Tibial nerve (tissue), 4 donors: ENCODE data around the gene OR1F1. TPM values are rescaled to one million over a fixed set of nuclear protein-coding genes. Genes with fewer than 3 reads are reported as not detected.
A peak's percentile ranks its signal among the peaks of the same experiment; 100 is the strongest.

Experiments used
- DNase-seq, 2 donors: peaks; one replicate each; pipeline ENCODE4 v3.0.0-alpha.2; 2019; ENCODE audit warnings: low spot score in 2 of 2
- H3K27ac ChIP-seq, 4 donors: fragments of 200-600 bp; sonication (generic) in 3 of 4; one replicate each; pipeline ENCODE4 v1.5.1; 2017 to 2019; ENCODE audit warnings: mild to moderate bottlenecking in 1 of 4
- H3K27me3 ChIP-seq, 2 donors: fragments of 200-600 bp; sonication (generic) in 1 of 2; one replicate each; pipeline versions ENCODE4 v1.5.1 to v1.6.0; 2017 to 2019
- H3K36me3 ChIP-seq, 3 donors: fragments of 200-600 bp; sonication (generic); one replicate each; pipeline ENCODE4 v1.5.1; 2018 to 2019
- H3K4me1 ChIP-seq, 4 donors: fragments of 200-600 bp; sonication (generic) in 3 of 4; one replicate each; pipeline ENCODE4 v1.5.1; 2017 to 2019
- H3K4me3 ChIP-seq, 4 donors: fragments of 200-600 bp; sonication (generic) in 3 of 4; one replicate each; pipeline ENCODE4 v1.5.1; 2017 to 2019; ENCODE audit warnings: mild to moderate bottlenecking in 1 of 4, moderate library complexity in 1 of 4
- H3K9me3 ChIP-seq, 4 donors: fragments of 200-600 bp; sonication (generic) in 3 of 4; one replicate each; pipeline ENCODE4 v1.5.1; 2017 to 2019
- EP300 ChIP-seq, 2 donors: sonication (generic); formaldehyde crosslinking; IDR thresholded peaks; one replicate each; pipeline ENCODE4 v1.6.1; 2017; ENCODE audit warnings: antibody characterized with exemption in 2 of 2, mild to moderate bottlenecking in 1 of 2
- POLR2A ChIP-seq, 2 donors: fragments of 450-650 bp; IDR thresholded peaks; one replicate each; pipeline ENCODE4 v1.6.1; 2017; ENCODE audit warnings: antibody characterized with exemption in 2 of 2, mild to moderate bottlenecking in 2 of 2, moderate library complexity in 2 of 2
- WGBS, 2 donors: methylation state at CpG; one replicate each; pipeline ENCODE4 v1.1.5; 2018; 5-methylcytosine and 5-hydroxymethylcytosine counted together
- total RNA-seq, 4 donors: library from RNA; depleted of rRNA; stranded (reverse); fragments of >200 nt; gene quantifications; one replicate each; pipeline ENCODE4 v1.1.0, GENCODE V29; 2016
- TF ChIP-seq, protein P1 (sequence below), 5 experiments: fragments of 200-600 bp in 3 of 5; fragments of 450-650 bp in 2 of 5; sonication (generic) in 3 of 5; IDR thresholded peaks; one replicate each; pipeline ENCODE4 v1.5.1; 2016 to 2019; ENCODE audit warnings: antibody characterized with exemption in 5 of 5, mild to moderate bottlenecking in 3 of 5, moderate library complexity in 2 of 5

Gene OR1F1
- total RNA-seq, 4 donors from 2014 or later, result not detected

DNA sequence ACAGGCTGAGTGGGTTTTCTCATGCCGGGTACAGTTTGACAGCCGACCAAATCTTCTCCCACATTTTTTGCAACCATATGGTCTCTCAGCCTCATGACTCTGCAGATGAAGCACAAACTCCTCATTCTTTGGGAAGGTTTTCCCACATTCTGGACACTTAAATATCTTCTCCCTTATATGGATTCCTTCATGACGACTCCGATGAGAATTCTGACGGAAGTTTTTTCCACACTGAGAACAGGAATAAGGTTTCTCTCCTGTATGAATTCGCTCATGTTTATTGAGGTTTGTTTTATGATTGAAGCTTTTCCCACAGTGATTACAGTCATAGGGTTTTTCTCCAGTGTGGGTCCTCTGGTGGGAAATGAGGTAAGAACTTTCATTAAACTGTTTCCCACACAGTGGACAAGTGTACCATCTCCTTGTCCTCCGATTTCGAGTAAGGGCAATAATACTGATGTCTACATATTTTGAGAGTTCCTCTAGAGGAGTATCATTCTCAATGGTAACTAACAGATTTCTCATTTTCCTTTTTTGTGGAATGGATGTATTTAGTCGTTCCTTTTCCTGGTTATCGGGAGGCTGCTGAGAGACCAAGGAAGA, 36.0 kb downstream of the OR1F1 start:
- no peaks in the 10 kb centered on the region for H3K27me3 ChIP-seq
- no peaks in the 10 kb centered on the region for H3K4me1 ChIP-seq
- H3K36me3 ChIP-seq, result peaks cover 7 to 79% (median 31%) of the 10 kb centered on the region in 3 donors
- peaks cover 13 to 99% (median 39%) of the 10 kb centered on the region in 4 donors for H3K9me3 ChIP-seq
- no peak for DNase-seq
- TF ChIP-seq EP300 (IDR thresholded peaks at IDR 0.05) (no peak), POLR2A (IDR thresholded peaks at IDR 0.05) (no peak)
- TF ChIP-seq, protein P1, sequence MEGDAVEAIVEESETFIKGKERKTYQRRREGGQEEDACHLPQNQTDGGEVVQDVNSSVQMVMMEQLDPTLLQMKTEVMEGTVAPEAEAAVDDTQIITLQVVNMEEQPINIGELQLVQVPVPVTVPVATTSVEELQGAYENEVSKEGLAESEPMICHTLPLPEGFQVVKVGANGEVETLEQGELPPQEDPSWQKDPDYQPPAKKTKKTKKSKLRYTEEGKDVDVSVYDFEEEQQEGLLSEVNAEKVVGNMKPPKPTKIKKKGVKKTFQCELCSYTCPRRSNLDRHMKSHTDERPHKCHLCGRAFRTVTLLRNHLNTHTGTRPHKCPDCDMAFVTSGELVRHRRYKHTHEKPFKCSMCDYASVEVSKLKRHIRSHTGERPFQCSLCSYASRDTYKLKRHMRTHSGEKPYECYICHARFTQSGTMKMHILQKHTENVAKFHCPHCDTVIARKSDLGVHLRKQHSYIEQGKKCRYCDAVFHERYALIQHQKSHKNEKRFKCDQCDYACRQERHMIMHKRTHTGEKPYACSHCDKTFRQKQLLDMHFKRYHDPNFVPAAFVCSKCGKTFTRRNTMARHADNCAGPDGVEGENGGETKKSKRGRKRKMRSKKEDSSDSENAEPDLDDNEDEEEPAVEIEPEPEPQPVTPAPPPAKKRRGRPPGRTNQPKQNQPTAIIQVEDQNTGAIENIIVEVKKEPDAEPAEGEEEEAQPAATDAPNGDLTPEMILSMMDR (IDR thresholded peaks at IDR 0.05), result no peak
- WGBS, 2 donors, result 97 to 98% methylated on average over 10 of the region's 10 CpGs
- H3K27ac ChIP-seq, result no peak overlapping the region
- no peak overlapping the region for H3K4me3 ChIP-seq

DNA sequence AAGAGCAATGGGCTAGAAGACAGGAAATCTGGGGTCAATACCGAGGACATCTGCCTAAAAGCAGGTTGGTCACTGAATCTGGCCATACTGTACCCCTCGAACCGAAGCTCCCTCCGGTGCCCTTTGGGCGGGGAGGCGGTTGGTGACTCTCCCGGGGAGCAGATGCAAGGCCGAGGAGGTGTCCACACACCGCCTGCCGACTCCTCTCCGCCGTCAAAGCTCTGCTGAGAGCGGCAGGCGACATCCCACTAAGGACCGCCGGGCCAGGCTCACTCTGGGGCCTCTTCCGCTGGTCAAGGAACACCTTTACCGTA, 46.5 kb downstream of the OR1F1 start:
- no peak for DNase-seq
- H3K36me3 ChIP-seq, result peaks cover 0 to 37% (median 32%) of the 10 kb centered on the region in 3 donors
- peak overlapping the region; percentile 92 to 99 (median 97) for H3K27ac ChIP-seq
- no peaks in the 10 kb centered on the region for H3K27me3 ChIP-seq
- WGBS, 2 donors, result 2% methylated on average over 15 to 18 of the region's 18 CpGs
- H3K4me1 ChIP-seq, result peaks cover 0 to 18% (median 13%) of the 10 kb centered on the region in 4 donors
- peaks cover 0 to 26% (median 1%) of the 10 kb centered on the region in 4 donors for H3K9me3 ChIP-seq
- TF ChIP-seq, protein P1 (IDR thresholded peaks at IDR 0.05), result no peak
- TF ChIP-seq EP300 (IDR thresholded peaks at IDR 0.05) (no peak), POLR2A (IDR thresholded peaks at IDR 0.05) (no peak)
- H3K4me3 ChIP-seq, result peak overlapping the region; percentile 61 to 98 (median 84)

DNA sequence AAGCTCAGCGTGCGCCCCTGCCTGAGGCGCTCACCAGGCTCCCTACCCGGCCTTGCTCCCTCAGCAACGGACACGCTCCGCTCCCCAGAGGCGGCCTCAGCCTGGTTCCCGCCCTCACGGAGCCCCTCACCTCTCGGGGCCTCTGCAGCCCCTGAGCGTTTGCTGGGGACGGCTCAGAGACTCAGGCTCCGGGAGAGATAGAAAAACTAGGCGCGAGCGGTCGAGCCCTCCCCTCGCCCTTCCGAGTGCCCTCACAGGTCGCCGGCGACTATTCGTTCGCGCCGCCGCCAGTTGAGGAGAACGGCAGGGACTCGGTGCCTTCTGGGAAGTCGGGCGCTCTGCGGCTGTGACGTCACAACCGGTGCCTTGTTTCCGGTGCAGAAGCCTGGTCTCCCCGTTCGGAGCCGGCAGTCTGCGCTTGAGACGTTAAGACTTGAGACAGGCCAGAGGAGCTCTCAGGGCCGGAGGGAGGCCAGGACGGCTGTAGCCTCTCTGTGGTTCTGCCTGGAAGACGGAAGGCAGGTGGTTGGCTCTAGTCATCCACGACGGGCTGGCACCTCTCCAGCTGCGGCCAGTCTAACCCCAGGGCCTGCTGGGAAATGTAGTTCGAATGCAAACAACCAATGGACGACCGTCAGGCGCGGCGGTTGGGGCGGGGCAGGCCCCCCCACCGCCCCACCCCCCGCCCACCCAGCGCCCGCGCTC, 47.0 kb downstream of the OR1F1 start, which contains the start of gene ZNF200:
Gene ZNF200, minus strand, starts transcription at position 302 of the 705 bp plus-strand sequence. CDS start 1,403 bp downstream, outside the sequence.
- Histone ChIP-seq H3K4me3 (peak within 1 kb of the TSS; percentile 61 to 98 (median 84)), H3K27me3 (no peaks in the 10 kb centered on the region), H3K27ac (peak within 1 kb of the TSS; percentile 92 to 99 (median 97)), H3K9me3 (peaks cover 0 to 21% (median 1%) of the 10 kb centered on the region in 4 donors), H3K4me1 (peaks cover 0 to 18% (median 13%) of the 10 kb centered on the region in 4 donors), H3K36me3 (peaks cover 0 to 32% (median 27%) of the 10 kb centered on the region in 3 donors)
- WGBS, 2 donors, result 0 to 1% methylated on average over 17 of the region's 59 CpGs
- peak; percentile 89 to 92 for DNase-seq
- TF ChIP-seq, protein P1 (IDR thresholded peaks at IDR 0.05), result peak in 1 of 5 experiments; percentile 39
- peak; percentile 86 to 87 for TF ChIP-seq EP300 (IDR thresholded peaks at IDR 0.05)
- peak in 1 of 2 donors; percentile 40 for TF ChIP-seq POLR2A (IDR thresholded peaks at IDR 0.05)

DNA sequence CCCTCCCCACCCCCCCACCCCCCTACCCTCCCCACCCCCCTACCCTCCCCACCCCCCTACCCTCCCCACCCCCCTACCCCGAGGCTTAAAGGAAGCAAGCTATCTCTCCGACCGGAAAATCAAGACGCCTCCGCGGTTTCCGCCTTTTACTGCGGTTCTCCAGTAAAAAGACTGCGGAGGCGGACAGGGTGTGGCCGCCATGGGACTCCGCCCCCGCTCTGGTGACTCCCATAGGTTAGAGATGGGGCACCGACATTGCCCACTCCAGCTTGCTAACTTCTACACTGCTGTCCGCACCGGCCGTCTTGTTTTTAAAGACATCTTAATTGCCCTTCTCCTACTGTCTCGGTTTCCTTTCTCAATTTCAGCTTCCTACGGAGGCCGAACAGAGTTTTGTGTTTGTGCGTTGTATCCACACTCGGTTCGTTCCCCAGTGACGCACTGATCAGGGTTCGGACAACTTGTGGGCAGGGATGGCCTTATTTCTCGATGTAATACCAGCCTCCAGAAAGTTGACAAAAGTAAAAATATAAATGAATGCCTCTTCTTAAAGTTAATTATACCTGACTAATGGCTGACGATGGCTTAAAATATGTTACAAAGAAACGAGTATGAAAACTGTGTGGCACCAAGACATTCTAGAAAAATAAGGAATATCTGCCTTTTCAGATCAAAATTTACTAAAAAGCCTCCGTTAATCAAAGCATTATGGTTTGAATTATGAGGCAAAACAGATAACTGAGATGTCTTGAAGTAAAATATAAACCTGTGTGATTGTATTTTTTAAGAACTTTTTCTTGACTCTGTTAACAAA, 48.1 kb downstream of the OR1F1 start:
- H3K27ac ChIP-seq, result no peak overlapping the region
- no peak for TF ChIP-seq POLR2A (IDR thresholded peaks at IDR 0.05)
- no peak for TF ChIP-seq EP300 (IDR thresholded peaks at IDR 0.05)
- TF ChIP-seq, protein P1 (IDR thresholded peaks at IDR 0.05), result no peak
- no peak for DNase-seq
- peaks cover 0 to 21% (median 18%) of the 10 kb centered on the region in 3 donors for H3K36me3 ChIP-seq
- no peak overlapping the region for H3K4me3 ChIP-seq
- WGBS, 2 donors, result 85 to 90% methylated on average over 28 of the region's 29 CpGs
- H3K4me1 ChIP-seq, result peaks cover 0 to 18% (median 13%) of the 10 kb centered on the region in 4 donors
- peaks cover 0 to 11% (median 1%) of the 10 kb centered on the region in 4 donors for H3K9me3 ChIP-seq
- no peaks in the 10 kb centered on the region for H3K27me3 ChIP-seq
